Tibial nerve (tissue), 3 donors: ENCODE data around the gene BCKDHA.

Experiments used
- POLR2A ChIP-seq, 2 donors: fragments of 450-650 bp; IDR thresholded peaks; one replicate each; pipeline ENCODE4 v1.6.1; 2017; ENCODE audit warnings: antibody characterized with exemption in 2 of 2, mild to moderate bottlenecking in 2 of 2, moderate library complexity in 2 of 2
- TF ChIP-seq, protein P1 (sequence below), 5 experiments: fragments of 200-600 bp in 3 of 5; fragments of 450-650 bp in 2 of 5; sonication (generic) in 3 of 5; IDR thresholded peaks; one replicate each; pipeline ENCODE4 v1.5.1; 2016 to 2019; ENCODE audit warnings: antibody characterized with exemption in 5 of 5, mild to moderate bottlenecking in 3 of 5, moderate library complexity in 2 of 5

DNA sequence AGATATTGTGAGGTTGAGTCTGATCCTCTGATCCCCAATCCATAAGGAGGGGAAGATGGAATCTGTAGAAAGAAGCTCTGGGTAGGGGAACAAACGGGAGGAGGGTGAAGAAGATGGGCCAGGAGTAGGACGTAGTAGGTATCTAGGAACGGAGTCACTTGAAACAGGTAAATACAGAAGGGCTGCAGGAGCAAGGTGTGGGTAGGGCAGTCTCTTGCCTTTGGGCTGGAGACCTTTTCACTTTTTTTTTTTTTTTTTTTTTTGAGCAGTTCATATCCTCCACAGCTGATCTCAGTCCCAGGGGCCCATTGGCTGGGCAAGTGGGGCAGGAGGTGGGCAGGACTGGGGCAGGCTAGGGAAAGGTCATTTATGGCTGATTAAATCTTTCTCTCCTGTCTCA, 1.5 kb downstream of the BCKDHA start:
- TF ChIP-seq, protein P1, sequence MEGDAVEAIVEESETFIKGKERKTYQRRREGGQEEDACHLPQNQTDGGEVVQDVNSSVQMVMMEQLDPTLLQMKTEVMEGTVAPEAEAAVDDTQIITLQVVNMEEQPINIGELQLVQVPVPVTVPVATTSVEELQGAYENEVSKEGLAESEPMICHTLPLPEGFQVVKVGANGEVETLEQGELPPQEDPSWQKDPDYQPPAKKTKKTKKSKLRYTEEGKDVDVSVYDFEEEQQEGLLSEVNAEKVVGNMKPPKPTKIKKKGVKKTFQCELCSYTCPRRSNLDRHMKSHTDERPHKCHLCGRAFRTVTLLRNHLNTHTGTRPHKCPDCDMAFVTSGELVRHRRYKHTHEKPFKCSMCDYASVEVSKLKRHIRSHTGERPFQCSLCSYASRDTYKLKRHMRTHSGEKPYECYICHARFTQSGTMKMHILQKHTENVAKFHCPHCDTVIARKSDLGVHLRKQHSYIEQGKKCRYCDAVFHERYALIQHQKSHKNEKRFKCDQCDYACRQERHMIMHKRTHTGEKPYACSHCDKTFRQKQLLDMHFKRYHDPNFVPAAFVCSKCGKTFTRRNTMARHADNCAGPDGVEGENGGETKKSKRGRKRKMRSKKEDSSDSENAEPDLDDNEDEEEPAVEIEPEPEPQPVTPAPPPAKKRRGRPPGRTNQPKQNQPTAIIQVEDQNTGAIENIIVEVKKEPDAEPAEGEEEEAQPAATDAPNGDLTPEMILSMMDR (IDR thresholded peaks at IDR 0.05), result no peak
- TF ChIP-seq POLR2A (IDR thresholded peaks at IDR 0.05), result no peak
